ENCODE data around the gene ASS1.

DNA sequence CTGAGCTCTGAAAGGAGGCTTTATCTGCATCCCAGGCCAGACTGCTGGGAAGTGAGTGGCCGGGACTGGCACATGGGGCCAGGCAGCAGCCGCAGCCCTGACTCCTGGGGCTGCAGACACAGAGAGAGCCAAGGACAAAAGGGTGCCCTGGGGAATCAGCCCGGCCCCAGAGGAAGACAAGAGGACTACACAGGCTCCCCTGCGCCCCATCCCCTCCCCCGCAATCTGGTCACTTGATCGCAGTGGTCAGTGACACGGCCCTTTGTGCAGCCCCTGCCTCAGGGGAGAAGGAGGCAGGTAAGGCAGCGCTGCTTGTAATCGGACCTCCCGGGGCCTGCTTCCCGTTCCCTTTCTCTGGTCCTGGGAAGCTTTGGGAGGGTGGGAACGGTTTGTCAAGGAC, 79.2 kb downstream of the ASS1 start:
- TF ChIP-seq FOXK2 (IDR thresholded peaks at IDR 0.05): no peak
- TF ChIP-seq, protein P1, sequence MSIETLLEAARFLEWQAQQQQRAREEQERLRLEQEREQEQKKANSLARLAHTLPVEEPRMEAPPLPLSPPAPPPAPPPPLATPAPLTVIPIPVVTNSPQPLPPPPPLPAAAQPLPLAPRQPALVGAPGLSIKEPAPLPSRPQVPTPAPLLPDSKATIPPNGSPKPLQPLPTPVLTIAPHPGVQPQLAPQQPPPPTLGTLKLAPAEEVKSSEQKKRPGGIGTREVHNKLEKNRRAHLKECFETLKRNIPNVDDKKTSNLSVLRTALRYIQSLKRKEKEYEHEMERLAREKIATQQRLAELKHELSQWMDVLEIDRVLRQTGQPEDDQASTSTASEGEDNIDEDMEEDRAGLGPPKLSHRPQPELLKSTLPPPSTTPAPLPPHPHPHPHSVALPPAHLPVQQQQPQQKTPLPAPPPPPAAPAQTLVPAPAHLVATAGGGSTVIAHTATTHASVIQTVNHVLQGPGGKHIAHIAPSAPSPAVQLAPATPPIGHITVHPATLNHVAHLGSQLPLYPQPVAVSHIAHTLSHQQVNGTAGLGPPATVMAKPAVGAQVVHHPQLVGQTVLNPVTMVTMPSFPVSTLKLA (IDR thresholded peaks at IDR 0.05): no peak
- no peak for TF ChIP-seq CHD2 (IDR thresholded peaks at IDR 0.05; ENCODE audit: low read depth, low read length)
- TF ChIP-seq ERF (CRISPR knock-in tag; IDR thresholded peaks at IDR 0.05): no peak
- no peak for TF ChIP-seq BHLHE40 (IDR thresholded peaks at IDR 0.05; ENCODE audit: low read length)
- no peak for TF ChIP-seq MXD4 (CRISPR knock-in tag; IDR thresholded peaks at IDR 0.05)
- TF ChIP-seq, protein P2, sequence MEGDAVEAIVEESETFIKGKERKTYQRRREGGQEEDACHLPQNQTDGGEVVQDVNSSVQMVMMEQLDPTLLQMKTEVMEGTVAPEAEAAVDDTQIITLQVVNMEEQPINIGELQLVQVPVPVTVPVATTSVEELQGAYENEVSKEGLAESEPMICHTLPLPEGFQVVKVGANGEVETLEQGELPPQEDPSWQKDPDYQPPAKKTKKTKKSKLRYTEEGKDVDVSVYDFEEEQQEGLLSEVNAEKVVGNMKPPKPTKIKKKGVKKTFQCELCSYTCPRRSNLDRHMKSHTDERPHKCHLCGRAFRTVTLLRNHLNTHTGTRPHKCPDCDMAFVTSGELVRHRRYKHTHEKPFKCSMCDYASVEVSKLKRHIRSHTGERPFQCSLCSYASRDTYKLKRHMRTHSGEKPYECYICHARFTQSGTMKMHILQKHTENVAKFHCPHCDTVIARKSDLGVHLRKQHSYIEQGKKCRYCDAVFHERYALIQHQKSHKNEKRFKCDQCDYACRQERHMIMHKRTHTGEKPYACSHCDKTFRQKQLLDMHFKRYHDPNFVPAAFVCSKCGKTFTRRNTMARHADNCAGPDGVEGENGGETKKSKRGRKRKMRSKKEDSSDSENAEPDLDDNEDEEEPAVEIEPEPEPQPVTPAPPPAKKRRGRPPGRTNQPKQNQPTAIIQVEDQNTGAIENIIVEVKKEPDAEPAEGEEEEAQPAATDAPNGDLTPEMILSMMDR (CRISPR knock-in tag; IDR thresholded peaks at IDR 0.05): no peak
- no peak for TF ChIP-seq KAT2B (IDR thresholded peaks at IDR 0.05; ENCODE audit: borderline replicate concordance, low read depth, low read length)
- no peak for TF ChIP-seq U2AF1 (optimal IDR thresholded peaks at IDR 0.05; ENCODE audit: low read depth, low read length)
- TF ChIP-seq ZNF451 (CRISPR knock-in tag; IDR thresholded peaks at IDR 0.05): no peak

Measured in HepG2 (cell line).